HG03442 (cell line): Measurements from ENCODE around the gene PTPRN2.
"Not testable (repeated sequence)": the region's sequence is repeated elsewhere in the genome, so short reads cannot be mapped to it uniquely, and the experiment has no call there.

Source experiments
- ATAC-seq: cut with Tn5 transposase; IDR thresholded peaks from one replicate; pipeline ENCODE4 v1.9.1; 2021; ENCODE audit warnings: mild to moderate bottlenecking, moderate library complexity; ENCODE audit not compliant: unreplicated experiment

PTPRN2 gene

DNA sequence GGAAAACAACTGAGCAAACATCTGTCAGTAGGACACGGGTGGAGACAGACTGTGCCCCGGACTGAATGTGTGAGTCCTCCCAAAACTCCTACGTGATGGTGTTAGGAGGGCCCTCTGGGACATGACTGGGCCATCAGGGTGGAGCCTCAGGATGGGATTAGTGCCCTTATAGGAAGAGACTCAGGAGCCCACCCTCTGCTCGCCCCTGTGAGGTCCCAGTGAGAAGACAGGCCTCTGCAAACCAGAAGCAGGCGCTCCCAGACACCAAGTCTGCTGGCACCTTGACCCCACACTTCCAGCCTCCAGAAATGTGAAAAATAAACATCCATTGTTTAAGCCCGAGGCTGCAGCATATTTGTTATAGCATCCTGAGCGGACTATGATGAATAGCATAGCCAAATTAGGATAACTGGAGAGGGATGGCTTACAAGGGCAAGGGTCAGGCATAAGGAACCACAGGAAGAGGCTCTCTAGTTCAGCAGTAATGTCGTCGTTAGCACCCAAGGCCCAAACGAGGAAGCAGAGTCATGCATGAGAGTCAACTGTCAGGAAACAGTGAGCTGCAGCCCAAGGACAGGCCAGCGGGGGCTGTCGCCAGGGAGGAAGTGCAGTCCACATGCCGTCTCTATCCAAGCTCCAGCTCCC lies 50.6 kb downstream of the PTPRN2 start:
- ATAC-seq, result no peak

DNA sequence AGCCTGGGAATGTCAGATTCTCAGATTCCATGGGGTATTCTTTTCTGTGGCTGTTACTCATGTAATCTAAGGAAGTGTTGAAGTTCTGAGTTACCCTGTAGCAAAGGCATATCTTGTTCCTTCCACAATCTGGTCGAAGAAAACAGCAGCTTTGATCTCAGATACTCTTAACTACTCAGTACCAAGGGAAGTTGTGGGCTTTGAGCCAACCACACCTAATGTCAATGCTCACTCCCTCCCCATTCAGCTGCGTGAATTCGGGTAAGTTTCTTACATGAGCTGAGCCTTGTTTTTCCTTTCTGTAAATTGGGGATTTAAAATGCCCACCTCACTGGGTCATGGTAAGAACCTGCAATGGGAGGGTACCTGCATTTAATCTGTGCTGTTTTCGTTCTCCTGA lies 52.5 kb downstream of the PTPRN2 start:
- ATAC-seq, result no peak

GRCh38 chr7:158534598-158534997 lies 53.0 kb downstream of the PTPRN2 start:
- ATAC-seq, result no peak

DNA sequence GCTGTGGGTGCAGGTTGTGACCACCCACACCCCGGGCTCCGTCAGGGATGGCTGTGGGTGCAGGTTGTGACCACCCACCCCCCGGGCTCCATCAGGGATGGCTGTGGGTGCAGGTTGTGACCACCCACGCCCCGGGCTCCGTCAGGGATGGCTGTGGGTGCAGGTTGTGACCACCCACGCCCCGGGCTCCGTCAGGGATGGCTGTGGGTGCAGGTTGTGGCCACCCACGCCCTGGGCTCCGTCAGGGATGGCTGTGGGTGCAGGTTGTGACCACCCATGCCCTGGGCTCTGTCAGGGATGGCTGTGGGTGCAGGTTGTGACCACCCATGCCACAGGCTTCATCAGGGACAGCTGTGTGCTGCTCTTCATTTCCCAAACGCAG lies 53.5 kb downstream of the PTPRN2 start:
- not testable (repeated sequence) for ATAC-seq

DNA sequence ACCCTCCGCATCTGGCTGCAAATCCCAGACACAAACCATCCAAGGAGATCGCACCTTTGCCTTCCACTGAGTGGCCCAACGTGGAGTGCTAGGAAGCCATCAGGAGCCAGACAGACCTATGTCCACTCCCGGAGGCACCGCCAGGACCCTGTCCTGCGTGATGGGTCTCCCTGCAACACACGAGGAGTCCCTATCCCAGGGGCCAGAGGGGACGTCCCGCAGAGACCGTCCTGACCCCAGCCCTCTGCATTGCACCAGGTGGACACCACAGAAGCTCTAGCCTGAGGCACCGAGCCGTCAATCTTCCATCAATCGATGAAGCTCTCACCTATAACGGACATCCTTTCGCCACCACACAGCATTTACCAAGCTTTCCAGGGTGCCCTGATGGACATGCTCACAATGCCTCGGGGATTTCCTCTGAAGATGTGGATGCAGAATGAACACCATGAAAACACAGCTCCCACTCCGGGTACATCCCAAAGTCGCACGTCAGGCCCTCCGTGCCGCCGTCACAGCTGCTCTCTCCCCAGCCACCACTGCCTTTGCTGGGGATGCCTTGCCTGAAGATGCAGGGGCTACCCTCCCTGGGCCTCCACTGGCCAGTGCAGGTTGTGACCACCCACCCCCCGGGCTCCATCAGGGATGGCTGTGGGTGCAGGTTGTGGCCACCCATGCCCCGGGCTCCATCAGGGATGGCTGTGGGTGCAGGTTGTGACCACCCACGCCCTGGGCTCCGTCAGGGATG lies 54.1 kb downstream of the PTPRN2 start:
- no peak for ATAC-seq

DNA sequence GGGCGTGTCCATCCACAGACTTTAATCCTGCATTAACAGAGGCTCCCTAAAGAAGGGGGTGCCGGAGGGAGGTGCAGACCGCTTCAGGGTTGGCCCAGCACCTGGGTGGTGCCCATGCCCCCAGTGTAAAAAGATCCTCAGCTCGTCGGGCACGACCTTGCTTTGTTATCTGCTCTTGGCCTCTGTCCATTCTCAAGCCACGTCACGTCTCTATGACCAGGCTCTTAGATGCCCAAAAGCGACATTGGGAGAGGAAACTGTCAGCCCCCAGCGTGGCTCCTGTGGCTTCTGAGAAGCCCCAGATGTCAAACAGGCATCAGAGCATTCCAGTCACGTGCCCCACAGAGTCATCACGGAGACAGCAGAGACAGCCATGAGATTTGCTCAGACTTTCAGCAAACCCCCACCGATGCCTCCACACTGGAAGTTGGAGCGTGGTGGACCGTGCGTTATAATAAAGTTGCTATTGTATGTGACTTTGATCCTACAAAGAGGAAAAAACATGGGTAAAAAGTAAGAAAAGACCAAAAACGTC lies 55.5 kb downstream of the PTPRN2 start:
- no peak for ATAC-seq

DNA sequence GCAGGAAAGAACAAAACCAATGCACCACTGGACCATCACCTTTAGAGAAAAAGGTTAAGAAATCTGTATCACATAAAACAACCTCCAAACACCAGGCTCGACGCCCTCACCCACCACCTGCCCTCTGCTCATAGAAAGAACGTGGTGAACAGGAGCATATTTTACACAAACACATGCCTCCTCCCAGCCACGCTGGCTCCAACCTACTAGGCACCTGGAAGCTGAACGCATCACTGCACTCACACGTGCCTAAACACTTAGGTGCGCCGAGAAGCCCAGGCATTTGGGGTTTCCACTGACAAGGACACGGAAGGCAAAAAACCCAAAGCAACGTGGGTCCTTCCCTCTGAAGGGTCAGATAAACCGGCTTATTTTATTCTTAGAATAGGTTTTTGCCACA lies 56.0 kb downstream of the PTPRN2 start:
- no peak for ATAC-seq

GRCh38 chr7:158530800-158531609 lies 56.6 kb downstream of the PTPRN2 start:
- ATAC-seq, result no peak

- ATAC-seq, result no peak
Observed at GRCh38 chr7:158529181-158530096, 58.2 kb downstream of the PTPRN2 start.

DNA sequence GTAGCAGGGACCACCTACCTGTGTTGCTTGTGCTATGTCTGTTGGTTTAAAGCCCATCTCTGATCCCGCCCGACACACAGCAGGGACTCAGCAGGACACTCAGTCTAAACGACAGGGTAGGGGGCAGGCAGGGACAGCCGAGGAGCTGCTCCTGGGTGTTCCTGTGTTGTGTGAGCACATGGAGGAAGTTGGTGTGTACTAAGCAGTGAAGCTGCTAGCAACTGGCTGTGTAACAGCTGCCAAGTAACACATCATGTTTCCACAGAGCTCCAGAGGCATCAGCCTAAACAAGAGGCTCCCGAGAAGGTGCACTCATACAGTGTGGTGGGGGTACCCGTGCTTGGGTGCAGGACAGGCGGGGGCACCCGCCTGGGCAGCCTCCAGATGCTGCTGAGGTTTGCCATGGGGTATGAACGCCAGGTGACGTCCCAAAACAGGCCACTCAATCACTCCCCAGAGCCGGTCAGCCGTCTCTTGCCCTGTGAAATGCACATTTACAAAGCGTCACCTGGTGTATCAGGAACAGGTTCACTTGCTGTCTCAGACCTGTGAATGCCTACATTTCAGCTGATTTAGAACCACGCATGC lies 59.6 kb downstream of the PTPRN2 start:
- no peak for ATAC-seq

DNA sequence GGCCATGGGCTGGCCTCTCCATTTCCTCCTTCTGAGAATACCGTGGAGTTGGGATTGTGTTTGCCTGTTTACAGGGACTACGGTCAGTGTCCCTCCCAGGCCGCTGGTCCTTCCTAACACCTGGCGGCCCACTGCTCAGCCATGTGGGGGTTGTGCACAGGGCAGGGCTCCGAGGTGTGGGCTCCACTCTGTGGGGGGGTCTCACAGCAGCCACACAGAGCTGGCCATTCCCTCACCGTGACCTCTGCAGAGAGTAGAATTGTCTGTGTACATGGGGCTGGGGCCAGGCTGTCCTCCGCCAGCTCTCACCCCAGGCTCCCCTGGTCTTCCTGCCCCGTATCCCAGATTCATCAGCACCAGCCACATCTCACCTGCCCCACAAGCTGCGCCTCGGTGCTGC lies 60.1 kb downstream of the PTPRN2 start:
- no peak for ATAC-seq

DNA sequence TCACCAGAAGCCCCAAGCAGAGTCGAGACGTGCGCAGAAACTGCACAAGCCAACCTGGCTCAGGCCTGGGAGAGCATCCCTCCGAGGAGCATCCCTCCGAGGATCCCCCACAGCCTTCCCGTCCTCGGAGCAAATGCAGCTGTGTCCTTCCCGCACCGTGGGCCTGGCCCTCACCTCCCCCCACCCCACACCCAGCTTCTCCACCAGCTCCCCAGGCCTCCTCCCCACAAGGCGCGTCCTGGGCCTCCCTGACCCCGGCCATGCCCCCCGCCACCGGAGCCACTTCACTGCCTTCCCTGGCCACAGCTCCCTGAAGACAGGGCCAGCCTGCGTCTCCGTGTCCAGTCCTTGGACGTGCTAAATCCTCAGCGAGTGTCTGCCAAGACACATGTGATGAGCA lies 60.6 kb downstream of the PTPRN2 start:
- no peak for ATAC-seq

GRCh38 chr7:158526531-158526930 lies 61.1 kb downstream of the PTPRN2 start:
- no peak for ATAC-seq

DNA sequence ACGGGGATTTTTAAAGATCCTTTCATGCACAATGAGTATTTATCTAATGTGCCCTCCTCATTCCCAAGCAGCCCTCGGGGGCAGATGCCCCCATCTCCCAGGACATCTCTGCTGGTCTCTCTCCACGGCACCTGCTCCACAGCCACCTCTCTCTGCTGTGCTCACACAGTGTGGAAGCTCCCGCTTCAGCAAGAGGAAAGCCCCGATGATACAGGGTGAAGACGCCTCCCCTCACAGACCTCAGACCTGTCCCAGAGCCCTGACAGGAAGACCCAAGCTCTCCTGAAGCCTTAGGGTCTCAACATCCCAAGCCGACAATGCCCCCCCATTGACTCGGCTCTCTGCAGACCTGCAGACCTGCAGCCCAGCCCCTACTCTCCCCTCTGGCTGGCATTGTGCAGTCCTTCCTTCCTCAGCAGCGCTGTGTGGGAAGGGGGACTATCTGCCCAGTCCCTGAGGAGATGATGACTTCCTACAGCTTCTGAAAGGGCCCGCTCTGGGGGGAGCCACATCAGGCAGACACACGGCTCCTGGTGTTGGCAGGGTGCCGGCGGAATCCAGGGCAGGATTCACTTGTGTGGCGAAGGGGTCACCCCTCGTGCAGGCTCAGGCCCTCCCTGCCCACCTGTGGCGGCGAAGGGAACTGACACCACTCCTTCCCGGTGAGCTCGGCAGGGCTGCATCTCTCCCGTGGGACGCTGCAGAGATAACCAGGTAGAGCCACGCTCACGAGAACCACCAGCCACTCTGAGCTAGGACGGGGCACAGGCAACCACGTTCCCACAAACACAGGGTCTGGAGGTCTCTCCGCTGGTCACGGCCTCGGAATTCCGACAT lies 61.8 kb downstream of the PTPRN2 start:
- no peak for ATAC-seq

DNA sequence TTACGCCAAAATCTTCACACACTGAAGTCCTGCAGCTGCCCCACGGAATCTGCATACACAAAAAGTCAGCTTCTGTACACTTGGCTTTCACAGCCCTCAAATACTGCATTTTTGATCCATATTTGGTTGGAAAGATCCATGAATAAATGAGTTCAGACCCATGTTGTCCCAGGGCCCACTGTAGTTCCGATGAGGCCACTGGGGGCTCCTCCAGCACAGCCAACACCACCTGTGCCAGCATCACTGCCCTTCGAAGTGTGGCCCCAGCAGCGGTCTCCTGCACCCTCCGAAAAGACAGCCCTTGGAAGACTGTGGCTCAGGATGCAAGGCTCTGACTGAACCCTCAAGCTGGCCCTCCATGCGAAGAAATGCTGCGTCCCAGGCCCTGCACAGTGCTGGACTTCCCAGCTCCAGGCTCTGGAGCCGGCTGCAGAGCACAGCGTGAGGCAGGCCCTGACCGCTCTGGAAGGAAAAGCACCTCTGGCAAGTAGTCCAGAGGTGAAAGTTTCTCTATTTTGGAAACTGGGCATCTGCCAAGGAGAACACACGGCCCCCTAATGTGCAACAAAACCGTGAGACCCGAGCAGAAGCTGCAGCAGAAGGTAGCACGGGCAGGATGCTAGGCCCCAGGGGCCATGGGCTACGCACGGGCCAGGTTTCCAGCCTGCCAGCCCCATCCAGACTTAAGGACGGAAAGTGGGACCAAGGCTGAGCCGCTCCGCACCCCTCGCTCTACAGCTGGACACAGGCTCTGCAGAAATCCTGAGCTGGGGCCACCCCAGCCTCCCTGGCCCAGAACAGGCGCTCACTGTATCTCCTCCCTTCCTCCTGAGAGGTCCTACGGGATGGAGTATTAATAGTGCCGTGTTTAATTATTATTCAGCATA lies 62.6 kb downstream of the PTPRN2 start:
- no peak for ATAC-seq

DNA sequence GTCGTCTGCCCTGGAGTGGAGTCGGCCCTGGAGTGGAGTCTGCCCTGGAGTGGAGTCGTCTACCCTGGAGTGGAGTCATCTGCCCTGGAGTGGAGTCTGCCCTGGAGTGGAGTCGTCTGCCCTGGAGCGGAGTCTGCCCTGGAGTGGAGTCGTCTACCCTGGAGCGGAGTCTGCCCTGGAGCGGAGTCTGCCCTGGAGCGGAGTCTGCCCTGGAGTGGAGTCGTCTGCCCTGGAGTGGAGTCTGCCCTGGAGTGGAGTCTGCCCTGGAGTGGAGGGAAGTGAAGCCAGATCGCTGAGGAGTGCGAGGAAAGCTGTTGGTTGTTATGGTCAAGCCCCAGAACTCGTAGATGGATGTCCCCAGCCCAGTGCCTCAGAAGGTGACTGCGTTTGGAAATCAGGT lies 63.3 kb downstream of the PTPRN2 start:
- ATAC-seq, result not testable (repeated sequence)

- ATAC-seq, result not testable (repeated sequence)
Observed at GRCh38 chr7:158523877-158524276, 63.7 kb downstream of the PTPRN2 start.

- not testable (repeated sequence) for ATAC-seq
Observed at GRCh38 chr7:158523165-158523856, 64.3 kb downstream of the PTPRN2 start.
